Measurements from ENCODE around the gene ANKRD60. TPM values are rescaled to one million over a fixed set of nuclear protein-coding genes. Genes with fewer than 3 reads are reported as not detected.

The ANKRD60 gene
- total and polyA plus RNA-seq, 8 donors, result not detected

GRCh38 chr20:58222446-58222845 lies 6.0 kb downstream of the ANKRD60 start:
- DNase-seq, result no peak

DNA sequence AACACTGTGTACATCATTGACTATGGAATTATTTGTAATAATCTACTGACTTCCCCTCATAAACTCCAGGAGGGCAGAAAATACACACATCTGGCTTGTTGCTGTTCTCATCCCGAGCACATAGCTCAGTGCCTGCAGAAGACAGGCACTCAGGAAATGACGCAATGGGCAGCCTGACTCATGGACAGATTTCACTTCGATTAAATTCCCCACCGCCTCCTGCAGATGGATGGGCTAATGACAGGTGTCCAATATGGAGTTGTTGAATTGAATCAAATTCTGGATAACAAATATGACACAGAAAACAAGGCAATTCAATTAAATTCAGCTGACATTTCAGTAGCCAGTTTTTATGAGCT lies 9.1 kb downstream of the ANKRD60 start:
- no peak for FAIRE-seq
- no peak for DNase-seq
- Histone ChIP-seq H3K9me3 (no peaks in the 10 kb centered on the region), H3K36me3 (no peaks in the 10 kb centered on the region), H3K27ac (no peak overlapping the region), H3K4me3 (no peak overlapping the region), H3K27me3 (peaks cover 0 to 8% (median 0%) of the 10 kb centered on the region in 4 donors), H3K4me1 (no peaks in the 10 kb centered on the region)
- TF ChIP-seq, protein P1, sequence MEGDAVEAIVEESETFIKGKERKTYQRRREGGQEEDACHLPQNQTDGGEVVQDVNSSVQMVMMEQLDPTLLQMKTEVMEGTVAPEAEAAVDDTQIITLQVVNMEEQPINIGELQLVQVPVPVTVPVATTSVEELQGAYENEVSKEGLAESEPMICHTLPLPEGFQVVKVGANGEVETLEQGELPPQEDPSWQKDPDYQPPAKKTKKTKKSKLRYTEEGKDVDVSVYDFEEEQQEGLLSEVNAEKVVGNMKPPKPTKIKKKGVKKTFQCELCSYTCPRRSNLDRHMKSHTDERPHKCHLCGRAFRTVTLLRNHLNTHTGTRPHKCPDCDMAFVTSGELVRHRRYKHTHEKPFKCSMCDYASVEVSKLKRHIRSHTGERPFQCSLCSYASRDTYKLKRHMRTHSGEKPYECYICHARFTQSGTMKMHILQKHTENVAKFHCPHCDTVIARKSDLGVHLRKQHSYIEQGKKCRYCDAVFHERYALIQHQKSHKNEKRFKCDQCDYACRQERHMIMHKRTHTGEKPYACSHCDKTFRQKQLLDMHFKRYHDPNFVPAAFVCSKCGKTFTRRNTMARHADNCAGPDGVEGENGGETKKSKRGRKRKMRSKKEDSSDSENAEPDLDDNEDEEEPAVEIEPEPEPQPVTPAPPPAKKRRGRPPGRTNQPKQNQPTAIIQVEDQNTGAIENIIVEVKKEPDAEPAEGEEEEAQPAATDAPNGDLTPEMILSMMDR (IDR thresholded peaks at IDR 0.05), result no peak
- ATAC-seq, result no peak
- WGBS, 2 donors, result 71 to 89% methylated on average over 4 of the region's 4 CpGs
- intact Hi-C loops (cut with DNase I), result loop anchor here in 2 of 3 donors (10.0 kb wide), 1 partner anchor 695 kb away; the partner anchor contains the start of gene CTCFL (in 2 of the 2)

More at GRCh38 chr20:58222446-58222845, 6.0 kb downstream of the ANKRD60 start:
- ATAC-seq (no peak), FAIRE-seq (no peak)
- Histone ChIP-seq H3K9me3 (no peaks in the 10 kb centered on the region), H3K27me3 (peaks cover 0 to 22% (median 3%) of the 10 kb centered on the region in 4 donors), H3K36me3 (no peaks in the 10 kb centered on the region), H3K4me1 (no peaks in the 10 kb centered on the region), H3K27ac (no peak overlapping the region), H3K4me3 (no peak overlapping the region)
- intact Hi-C loops (cut with DNase I), result no loop called here
- WGBS, 2 donors, result 60 to 63% methylated on average over 15 of the region's 15 CpGs
- TF ChIP-seq, protein P1 (IDR thresholded peaks at IDR 0.05), result no peak

DNA sequence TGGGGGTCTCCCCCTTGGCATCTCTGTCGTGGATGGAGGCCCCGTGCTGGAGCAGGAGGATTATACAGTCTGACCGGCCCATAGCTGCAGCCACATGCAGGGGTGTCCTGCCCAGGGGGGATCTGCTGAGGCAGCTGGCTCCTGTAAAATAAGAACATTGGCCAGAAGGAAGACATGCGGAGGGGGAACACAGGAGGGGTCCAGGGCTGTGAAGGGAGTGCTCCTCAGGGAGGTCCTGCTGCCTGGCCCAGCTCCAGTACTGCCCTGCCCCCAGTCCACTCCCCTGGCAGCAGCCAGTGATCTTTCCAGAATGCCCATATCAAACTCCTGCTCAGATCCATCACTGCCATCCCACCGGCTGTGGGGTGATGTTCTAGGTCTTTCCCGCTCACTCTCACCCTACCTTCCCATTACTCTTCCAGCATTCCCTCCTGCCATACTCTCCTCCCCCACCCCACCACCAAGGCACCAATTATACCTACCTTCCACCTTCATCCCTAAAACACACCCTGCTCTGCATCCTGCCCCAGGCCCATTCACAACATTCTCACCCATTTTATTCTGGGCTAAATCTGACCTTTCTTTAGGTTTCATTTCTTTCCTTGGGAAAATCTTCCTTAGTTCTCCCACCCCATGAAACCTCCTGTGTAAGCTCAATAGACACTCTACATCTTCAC lies 9.7 kb downstream of the ANKRD60 start:
- FAIRE-seq, result no peak
- intact Hi-C loops (cut with DNase I), result loop anchor here in 2 of 3 donors (10.0 kb wide), 1 partner anchor 694 kb away; the partner anchor contains the start of gene CTCFL (in 2 of the 2)
- H3K4me3 ChIP-seq, result no peak overlapping the region
- H3K27ac ChIP-seq, result no peak overlapping the region
- H3K9me3 ChIP-seq, result no peaks in the 10 kb centered on the region
- H3K36me3 ChIP-seq, result no peaks in the 10 kb centered on the region
- DNase-seq, result no peak
- TF ChIP-seq, protein P1 (IDR thresholded peaks at IDR 0.05), result no peak
- no peaks in the 10 kb centered on the region for H3K4me1 ChIP-seq
- WGBS, 2 donors, result 43 to 47% methylated on average over 6 of the region's 6 CpGs
- ATAC-seq, result no peak
- H3K27me3 ChIP-seq, result peaks cover 0 to 8% (median 0%) of the 10 kb centered on the region in 4 donors

DNA sequence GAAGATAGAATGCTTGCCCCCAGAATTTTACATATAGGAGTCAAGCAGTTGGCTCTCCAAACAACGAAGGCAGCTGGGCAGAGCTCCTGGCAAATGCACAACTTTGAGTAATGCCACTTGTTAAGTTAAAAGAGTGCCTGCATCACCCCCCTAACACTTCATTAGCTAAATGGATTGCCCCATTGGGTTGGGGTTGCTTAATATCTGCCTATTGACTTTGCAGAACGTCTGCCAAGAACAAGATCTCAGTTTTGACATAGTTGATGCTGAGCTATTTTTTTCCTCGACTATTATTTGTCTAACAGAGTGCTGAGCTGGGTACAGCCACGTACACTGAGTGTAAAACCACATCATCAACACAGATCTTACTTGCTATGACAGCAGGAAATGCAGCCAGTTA lies 12.1 kb downstream of the ANKRD60 start:
- intact Hi-C loops (cut with DNase I), result loop anchor here in 2 of 3 donors (10.0 kb wide), 1 partner anchor 692 kb away; the partner anchor contains the start of gene CTCFL (in 2 of the 2)
- ATAC-seq (no peak), FAIRE-seq (no peak), DNase-seq (no peak)
- no peak overlapping the region for H3K27ac ChIP-seq
- 18 to 30% methylated on average over 4 of the region's 4 CpGs for WGBS, 2 donors
- no peaks in the 10 kb centered on the region for H3K4me1 ChIP-seq
- no peak overlapping the region for H3K4me3 ChIP-seq
- peaks cover 0 to 4% (median 0%) of the 10 kb centered on the region in 4 donors for H3K27me3 ChIP-seq
- no peaks in the 10 kb centered on the region for H3K36me3 ChIP-seq
- TF ChIP-seq, protein P1 (IDR thresholded peaks at IDR 0.05), result no peak
- no peaks in the 10 kb centered on the region for H3K9me3 ChIP-seq

DNA sequence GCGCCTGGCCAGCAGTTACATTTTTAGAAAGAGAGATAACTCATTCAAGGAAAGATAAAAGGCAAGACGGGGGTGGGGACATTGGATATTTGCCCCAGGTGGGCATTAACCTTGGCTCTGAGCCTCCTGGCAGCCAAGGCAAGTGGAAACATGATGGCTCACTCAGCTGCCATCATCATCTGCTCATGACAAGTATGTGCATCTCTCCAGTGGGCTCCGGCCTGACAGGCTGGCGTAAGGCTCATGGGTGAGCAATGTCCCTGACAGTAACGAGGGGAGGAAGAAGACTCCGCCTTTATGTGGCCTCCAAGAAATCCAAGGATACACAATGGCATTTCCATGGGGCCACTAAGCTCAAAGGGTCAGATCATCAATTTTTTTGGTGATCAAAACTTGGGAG lies 13.3 kb downstream of the ANKRD60 start:
- ATAC-seq (no peak), FAIRE-seq (no peak), DNase-seq (no peak)
- no peaks in the 10 kb centered on the region for H3K4me1 ChIP-seq
- intact Hi-C loops (cut with DNase I), result loop anchor here in 2 of 3 donors (10.0 kb wide), 1 partner anchor 690 kb away; the partner anchor contains the start of gene CTCFL (in 2 of the 2)
- peaks cover 0 to 4% (median 0%) of the 10 kb centered on the region in 4 donors for H3K27me3 ChIP-seq
- H3K36me3 ChIP-seq, result no peaks in the 10 kb centered on the region
- WGBS, 2 donors, result 70 to 79% methylated on average over 6 of the region's 6 CpGs
- H3K27ac ChIP-seq, result no peak overlapping the region
- TF ChIP-seq, protein P1 (IDR thresholded peaks at IDR 0.05), result no peak
- H3K4me3 ChIP-seq, result no peak overlapping the region
- H3K9me3 ChIP-seq, result no peaks in the 10 kb centered on the region
